ENCODE measurements around the gene BTNL3. TPM values are rescaled to one million over a fixed set of nuclear protein-coding genes. Genes with fewer than 3 reads are reported as not detected.
"Not testable (repeated sequence)": the region's sequence is repeated elsewhere in the genome, so short reads cannot be mapped to it uniquely, and the experiment has no call there.

BTNL3 gene
- total RNA-seq, 1 donor from 2014 or later = 0.82 TPM

DNA sequence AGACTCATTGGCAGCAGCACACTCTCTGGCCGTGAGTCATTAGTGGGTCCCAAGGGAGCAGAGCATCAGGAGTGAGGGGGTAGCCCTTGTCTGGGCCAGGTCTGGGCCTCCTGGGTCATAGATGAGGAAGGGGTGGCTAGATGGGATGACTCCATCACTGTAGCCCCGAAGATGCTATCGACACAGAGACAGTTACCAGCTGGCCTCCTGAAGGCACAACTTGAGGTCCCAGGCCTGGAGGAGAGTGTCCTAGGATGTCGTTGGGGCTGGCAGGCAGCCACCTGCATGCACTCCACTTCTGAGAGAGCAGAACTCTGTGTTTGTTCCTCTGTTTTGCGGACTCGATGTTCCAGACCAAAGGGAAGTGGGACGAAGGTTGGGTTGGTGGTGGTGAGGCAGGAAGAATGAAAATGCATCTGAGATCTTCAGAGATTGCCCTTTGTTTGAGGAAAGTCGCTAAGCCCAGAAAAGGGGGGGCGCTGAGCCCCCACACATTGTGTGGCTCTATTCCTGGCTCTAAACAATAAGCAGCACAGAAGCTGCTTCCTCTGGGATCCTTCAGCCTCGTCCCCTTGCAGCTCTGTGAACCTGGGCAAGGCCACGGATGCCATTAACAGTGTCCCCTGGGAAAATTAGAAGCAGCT, 56.1 kb downstream of the BTNL3 start:
- TF ChIP-seq, protein P1, sequence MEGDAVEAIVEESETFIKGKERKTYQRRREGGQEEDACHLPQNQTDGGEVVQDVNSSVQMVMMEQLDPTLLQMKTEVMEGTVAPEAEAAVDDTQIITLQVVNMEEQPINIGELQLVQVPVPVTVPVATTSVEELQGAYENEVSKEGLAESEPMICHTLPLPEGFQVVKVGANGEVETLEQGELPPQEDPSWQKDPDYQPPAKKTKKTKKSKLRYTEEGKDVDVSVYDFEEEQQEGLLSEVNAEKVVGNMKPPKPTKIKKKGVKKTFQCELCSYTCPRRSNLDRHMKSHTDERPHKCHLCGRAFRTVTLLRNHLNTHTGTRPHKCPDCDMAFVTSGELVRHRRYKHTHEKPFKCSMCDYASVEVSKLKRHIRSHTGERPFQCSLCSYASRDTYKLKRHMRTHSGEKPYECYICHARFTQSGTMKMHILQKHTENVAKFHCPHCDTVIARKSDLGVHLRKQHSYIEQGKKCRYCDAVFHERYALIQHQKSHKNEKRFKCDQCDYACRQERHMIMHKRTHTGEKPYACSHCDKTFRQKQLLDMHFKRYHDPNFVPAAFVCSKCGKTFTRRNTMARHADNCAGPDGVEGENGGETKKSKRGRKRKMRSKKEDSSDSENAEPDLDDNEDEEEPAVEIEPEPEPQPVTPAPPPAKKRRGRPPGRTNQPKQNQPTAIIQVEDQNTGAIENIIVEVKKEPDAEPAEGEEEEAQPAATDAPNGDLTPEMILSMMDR (conservative IDR thresholded peaks at IDR 0.05) = no peak
- Mint-ChIP-seq H3K36me3 (no peaks in the 10 kb centered on the region), H3K4me3 (no peak overlapping the region), H3K4me1 (ENCODE audit: unreplicated experiment) (no peaks in the 10 kb centered on the region), H3K27me3 (peaks cover 26% of the 10 kb centered on the region), H3K27ac (no peak overlapping the region), H3K9me3 (no peaks in the 10 kb centered on the region)
- DNase-seq (ENCODE audit: extremely low spot score, unreplicated experiment) = peak; percentile 57

DNA sequence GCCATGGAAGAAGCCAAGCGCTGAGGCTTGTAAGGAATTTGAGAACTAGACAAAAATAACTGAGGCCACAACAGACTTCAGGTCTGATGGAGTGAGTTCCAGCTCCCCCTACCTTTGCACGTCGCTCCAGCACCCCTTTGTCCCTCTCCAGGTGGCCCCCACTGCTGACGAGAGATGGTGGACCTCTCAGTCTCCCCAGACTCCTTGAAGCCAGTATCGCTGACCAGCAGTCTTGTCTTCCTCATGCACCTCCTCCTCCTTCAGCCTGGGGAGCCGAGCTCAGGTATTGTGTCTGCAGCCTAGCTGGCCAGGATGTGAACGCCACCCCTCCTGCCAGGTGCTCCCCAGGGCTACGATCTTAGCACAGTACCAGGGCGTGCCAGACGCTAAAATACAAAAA, 56.7 kb downstream of the BTNL3 start:
- H3K9me3 Mint-ChIP-seq = no peaks in the 10 kb centered on the region
- DNase-seq (ENCODE audit: extremely low spot score, unreplicated experiment) = peak; percentile 48
- H3K4me3 Mint-ChIP-seq = no peak overlapping the region
- TF ChIP-seq, protein P1 (conservative IDR thresholded peaks at IDR 0.05) = no peak
- no peak overlapping the region for H3K27ac Mint-ChIP-seq
- peaks cover 26% of the 10 kb centered on the region for H3K27me3 Mint-ChIP-seq
- H3K36me3 Mint-ChIP-seq = no peaks in the 10 kb centered on the region
- H3K4me1 Mint-ChIP-seq (ENCODE audit: unreplicated experiment) = no peaks in the 10 kb centered on the region

DNA sequence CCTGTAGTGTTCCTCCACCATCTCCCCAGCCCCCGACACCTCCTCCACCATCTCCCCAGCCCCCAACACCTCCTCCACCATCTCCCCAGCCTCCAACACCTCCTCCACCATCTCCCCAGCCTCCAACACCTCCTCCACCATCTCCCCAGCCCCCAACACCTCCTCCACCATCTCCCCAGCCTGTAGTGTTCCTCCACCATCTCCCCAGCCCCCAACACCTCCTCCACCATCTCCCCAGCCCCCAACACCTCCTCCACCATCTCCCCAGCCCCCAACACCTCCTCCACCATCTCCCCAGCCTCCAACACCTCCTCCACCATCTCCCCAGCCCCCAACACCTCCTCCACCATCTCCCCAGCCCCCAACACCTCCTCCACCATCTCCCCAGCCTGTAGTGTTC, 57.2 kb downstream of the BTNL3 start:
- peaks cover 26% of the 10 kb centered on the region for H3K27me3 Mint-ChIP-seq
- H3K9me3 Mint-ChIP-seq = not testable (repeated sequence)

DNA sequence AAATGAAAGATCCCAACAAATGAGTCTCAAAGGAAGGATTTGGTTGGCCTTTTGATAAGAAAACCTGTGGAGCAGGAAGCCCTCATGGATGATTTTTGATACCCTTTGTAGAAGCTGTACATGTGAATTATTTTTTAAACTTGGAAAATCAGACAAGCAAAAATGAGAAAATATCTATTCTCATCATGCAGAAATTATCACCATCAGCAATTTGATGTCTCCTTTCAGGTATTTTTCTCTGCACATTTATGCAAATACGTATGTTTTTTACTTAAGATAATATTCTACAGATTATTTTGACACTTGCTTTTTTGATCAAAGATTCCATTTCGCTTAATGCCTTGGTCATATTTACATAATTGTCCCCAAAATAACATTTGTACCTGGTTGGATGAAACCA, 58.6 kb downstream of the BTNL3 start:
- Mint-ChIP-seq H3K36me3 (no peaks in the 10 kb centered on the region), H3K9me3 (no peaks in the 10 kb centered on the region), H3K4me3 (no peak overlapping the region), H3K27ac (no peak overlapping the region), H3K27me3 (peaks cover 33% of the 10 kb centered on the region), H3K4me1 (ENCODE audit: unreplicated experiment) (peaks cover 4% of the 10 kb centered on the region)
- no peak for DNase-seq (ENCODE audit: extremely low spot score, unreplicated experiment)
- TF ChIP-seq, protein P1 (conservative IDR thresholded peaks at IDR 0.05) = no peak

More for the DNA sequence above, 57.2 kb downstream of the BTNL3 start:
- H3K36me3 Mint-ChIP-seq; H3K4me3 Mint-ChIP-seq; H3K27ac Mint-ChIP-seq; DNase-seq (ENCODE audit: extremely low spot score, unreplicated experiment); H3K4me1 Mint-ChIP-seq (ENCODE audit: unreplicated experiment): not testable (repeated sequence)

DNA sequence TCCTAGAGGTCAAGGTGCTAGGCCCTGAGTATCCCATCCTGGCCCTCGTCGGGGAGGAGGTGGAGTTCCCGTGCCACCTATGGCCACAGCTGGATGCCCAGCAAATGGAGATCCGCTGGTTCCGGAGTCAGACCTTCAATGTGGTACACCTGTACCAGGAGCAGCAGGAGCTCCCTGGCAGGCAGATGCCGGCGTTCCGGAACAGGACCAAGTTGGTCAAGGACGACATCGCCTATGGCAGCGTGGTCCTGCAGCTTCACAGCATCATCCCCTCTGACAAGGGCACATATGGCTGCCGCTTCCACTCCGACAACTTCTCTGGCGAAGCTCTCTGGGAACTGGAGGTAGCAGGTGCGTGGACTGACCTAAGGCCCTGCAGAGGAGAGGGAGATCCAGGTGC, 59.3 kb downstream of the BTNL3 start:
- Mint-ChIP-seq H3K4me3 (no peak overlapping the region), H3K27ac (no peak overlapping the region), H3K27me3 (peaks cover 37% of the 10 kb centered on the region), H3K9me3 (no peaks in the 10 kb centered on the region), H3K36me3 (no peaks in the 10 kb centered on the region), H3K4me1 (ENCODE audit: unreplicated experiment) (peaks cover 5% of the 10 kb centered on the region)
- TF ChIP-seq, protein P1 (conservative IDR thresholded peaks at IDR 0.05) = no peak
- no peak for DNase-seq (ENCODE audit: extremely low spot score, unreplicated experiment)

DNA sequence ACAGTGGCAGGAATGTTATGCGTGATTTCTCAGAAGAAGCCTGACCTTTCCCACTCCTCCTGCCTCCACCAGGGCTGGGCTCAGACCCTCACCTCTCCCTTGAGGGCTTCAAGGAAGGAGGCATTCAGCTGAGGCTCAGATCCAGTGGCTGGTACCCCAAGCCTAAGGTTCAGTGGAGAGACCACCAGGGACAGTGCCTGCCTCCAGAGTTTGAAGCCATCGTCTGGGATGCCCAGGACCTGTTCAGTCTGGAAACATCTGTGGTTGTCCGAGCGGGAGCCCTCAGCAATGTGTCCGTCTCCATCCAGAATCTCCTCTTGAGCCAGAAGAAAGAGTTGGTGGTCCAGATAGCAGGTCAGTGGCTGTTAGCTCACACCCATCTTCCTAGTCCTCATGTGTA, 61.4 kb downstream of the BTNL3 start:
- TF ChIP-seq, protein P1 (conservative IDR thresholded peaks at IDR 0.05) = no peak
- no peak overlapping the region for H3K4me3 Mint-ChIP-seq
- no peaks in the 10 kb centered on the region for H3K9me3 Mint-ChIP-seq
- H3K4me1 Mint-ChIP-seq (ENCODE audit: unreplicated experiment) = peaks cover 16% of the 10 kb centered on the region
- H3K36me3 Mint-ChIP-seq = no peaks in the 10 kb centered on the region
- H3K27me3 Mint-ChIP-seq = peaks cover 55% of the 10 kb centered on the region
- DNase-seq (ENCODE audit: extremely low spot score, unreplicated experiment) = no peak
- H3K27ac Mint-ChIP-seq = no peak overlapping the region

All from type B pancreatic cell (in vitro differentiated cells).